GM12892 (cell line): ENCODE measurements around the gene MARCO.

Experiments used
- POLR2A ChIP-seq: IDR thresholded peaks from 2 replicates; pipeline ENCODE4 v1.6.1; 2011; ENCODE audit warnings: low read depth, low read length, control low read depth
- POLR2AphosphoS5 ChIP-seq: IDR thresholded peaks from 2 replicates; pipeline ENCODE4 v1.6.1; 2011; ENCODE audit warnings: low read depth, low read length, control low read depth

- TF ChIP-seq POLR2AphosphoS5 = no peak
- TF ChIP-seq POLR2A = no peak
Measured at GRCh38 chr2:119015845-119016244, 73.9 kb downstream of the MARCO start.
